Adrenal gland (tissue), 5 donors: ENCODE measurements around the gene DUSP14.

Experiments used
- POLR2A ChIP-seq, 2 donors: fragments of 450-650 bp; IDR thresholded peaks; one replicate each; pipeline ENCODE4 v1.6.1; 2017; ENCODE audit warnings: antibody characterized with exemption in 2 of 2, mild to moderate bottlenecking in 2 of 2, moderate library complexity in 1 of 2
- TF ChIP-seq, protein P1 (sequence below), 6 experiments: fragments of 450-650 bp in 4 of 6; fragments of 200-600 bp in 2 of 6; sonication (generic) in 1 of 6; IDR thresholded peaks; 1 replicate in 5 of 6; 2 replicates in 1 of 6; pipeline versions ENCODE4 v1.5.1 to v1.8.0; 2016 to 2021; ENCODE audit warnings: antibody characterized with exemption in 6 of 6, mild to moderate bottlenecking in 2 of 6, moderate library complexity in 1 of 6
- donor health status: DM: no; HTN: no; CAD: no.

- no peak for TF ChIP-seq POLR2A (IDR thresholded peaks at IDR 0.05)
- TF ChIP-seq, protein P1, sequence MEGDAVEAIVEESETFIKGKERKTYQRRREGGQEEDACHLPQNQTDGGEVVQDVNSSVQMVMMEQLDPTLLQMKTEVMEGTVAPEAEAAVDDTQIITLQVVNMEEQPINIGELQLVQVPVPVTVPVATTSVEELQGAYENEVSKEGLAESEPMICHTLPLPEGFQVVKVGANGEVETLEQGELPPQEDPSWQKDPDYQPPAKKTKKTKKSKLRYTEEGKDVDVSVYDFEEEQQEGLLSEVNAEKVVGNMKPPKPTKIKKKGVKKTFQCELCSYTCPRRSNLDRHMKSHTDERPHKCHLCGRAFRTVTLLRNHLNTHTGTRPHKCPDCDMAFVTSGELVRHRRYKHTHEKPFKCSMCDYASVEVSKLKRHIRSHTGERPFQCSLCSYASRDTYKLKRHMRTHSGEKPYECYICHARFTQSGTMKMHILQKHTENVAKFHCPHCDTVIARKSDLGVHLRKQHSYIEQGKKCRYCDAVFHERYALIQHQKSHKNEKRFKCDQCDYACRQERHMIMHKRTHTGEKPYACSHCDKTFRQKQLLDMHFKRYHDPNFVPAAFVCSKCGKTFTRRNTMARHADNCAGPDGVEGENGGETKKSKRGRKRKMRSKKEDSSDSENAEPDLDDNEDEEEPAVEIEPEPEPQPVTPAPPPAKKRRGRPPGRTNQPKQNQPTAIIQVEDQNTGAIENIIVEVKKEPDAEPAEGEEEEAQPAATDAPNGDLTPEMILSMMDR (IDR thresholded peaks at IDR 0.05), result no peak
Measured at GRCh38 chr17:37520174-37520573, 30.5 kb downstream of the DUSP14 start.
